Brain microvascular endothelial cell (primary cell): ENCODE measurements around the gene TNFAIP1.

Experiments
- DNase-seq: peaks from one replicate; pipeline ENCODE4 v3.0.0-alpha.2; 2020
- H3K27ac ChIP-seq: fragments of 250-450 bp; sonication (Bioruptor Pico); 2 replicates; pipeline ENCODE4 v1.5.1; 2020; ENCODE audit warnings: mild to moderate bottlenecking, moderate library complexity
- H3K27me3 ChIP-seq: fragments of 250-450 bp; sonication (Bioruptor Pico); replicated peaks from 2 replicates; pipeline ENCODE4 v1.5.1; 2020; ENCODE audit warnings: mild to moderate bottlenecking
- H3K36me3 ChIP-seq: fragments of 250-450 bp; sonication (Bioruptor Pico); replicated peaks from 2 replicates; pipeline ENCODE4 v1.5.1; 2020; ENCODE audit warnings: mild to moderate bottlenecking
- H3K4me3 ChIP-seq: 2 replicates; pipeline ENCODE4 v1.5.1; 2011; ENCODE audit warnings: low read depth, mild to moderate bottlenecking, control low read depth, low read length, moderate library complexity
- in situ Hi-C: cut with HindIII; loops from 2 replicates; pipeline ENCODE4 v1.10.0; 2017; ENCODE audit warnings: low sequenced_read_pairs, low pct_ligation_motif_present
- TF ChIP-seq, protein P1 (sequence below): IDR thresholded peaks from 2 replicates; pipeline ENCODE4 v1.5.1; 2011; ENCODE audit warnings: low read depth, mild to moderate bottlenecking, moderate library complexity, low read length, control low read depth, inconsistent platforms; ENCODE audit errors: missing control alignments

The TNFAIP1 gene

DNA sequence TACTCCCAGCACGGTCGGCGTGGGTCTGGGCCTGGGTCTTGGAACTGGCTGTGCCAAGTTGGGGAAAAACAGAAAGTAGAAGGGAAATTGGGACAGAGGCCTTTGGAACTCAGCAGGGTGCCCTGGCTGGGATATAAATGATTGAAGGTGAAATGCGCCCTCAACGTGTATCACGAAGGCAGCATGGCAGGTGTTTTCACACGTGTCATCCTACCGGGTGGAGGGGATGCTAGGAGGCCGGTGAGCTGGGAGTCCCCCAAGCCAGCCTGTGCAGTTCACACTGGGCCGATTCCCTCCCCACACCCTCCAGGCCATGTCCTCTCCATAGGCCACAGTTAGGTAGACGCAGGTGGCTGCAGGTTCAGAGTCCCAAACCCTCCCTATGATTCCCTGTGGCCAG is 6.0 kb downstream of the TNFAIP1 start:
- no peak overlapping the region for H3K4me3 ChIP-seq
- TF ChIP-seq, protein P1, sequence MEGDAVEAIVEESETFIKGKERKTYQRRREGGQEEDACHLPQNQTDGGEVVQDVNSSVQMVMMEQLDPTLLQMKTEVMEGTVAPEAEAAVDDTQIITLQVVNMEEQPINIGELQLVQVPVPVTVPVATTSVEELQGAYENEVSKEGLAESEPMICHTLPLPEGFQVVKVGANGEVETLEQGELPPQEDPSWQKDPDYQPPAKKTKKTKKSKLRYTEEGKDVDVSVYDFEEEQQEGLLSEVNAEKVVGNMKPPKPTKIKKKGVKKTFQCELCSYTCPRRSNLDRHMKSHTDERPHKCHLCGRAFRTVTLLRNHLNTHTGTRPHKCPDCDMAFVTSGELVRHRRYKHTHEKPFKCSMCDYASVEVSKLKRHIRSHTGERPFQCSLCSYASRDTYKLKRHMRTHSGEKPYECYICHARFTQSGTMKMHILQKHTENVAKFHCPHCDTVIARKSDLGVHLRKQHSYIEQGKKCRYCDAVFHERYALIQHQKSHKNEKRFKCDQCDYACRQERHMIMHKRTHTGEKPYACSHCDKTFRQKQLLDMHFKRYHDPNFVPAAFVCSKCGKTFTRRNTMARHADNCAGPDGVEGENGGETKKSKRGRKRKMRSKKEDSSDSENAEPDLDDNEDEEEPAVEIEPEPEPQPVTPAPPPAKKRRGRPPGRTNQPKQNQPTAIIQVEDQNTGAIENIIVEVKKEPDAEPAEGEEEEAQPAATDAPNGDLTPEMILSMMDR, result no peak
- H3K36me3 ChIP-seq, result peaks cover 59% of the 10 kb centered on the region
- in situ Hi-C loops, result no loop called here
- H3K27ac ChIP-seq, result no peak overlapping the region
- DNase-seq, result no peak
- H3K27me3 ChIP-seq, result no peaks in the 10 kb centered on the region

DNA sequence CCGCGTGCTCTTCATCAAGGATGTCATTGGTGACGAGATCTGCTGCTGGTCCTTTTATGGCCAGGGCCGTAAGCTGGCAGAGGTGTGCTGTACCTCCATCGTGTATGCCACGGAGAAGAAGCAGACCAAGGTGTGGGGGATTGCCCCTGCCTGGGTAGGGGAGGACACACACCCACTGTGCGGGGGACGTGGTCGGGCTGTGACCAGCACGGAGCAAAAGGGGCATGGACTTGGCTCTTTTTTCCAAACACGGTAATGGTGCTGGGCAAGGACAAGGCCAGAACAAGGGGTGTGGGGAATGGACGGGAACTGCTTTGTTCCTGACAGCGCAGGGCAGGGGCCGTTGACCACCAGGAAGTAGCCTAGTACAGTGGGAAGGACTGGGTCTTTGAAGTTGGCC is 6.8 kb downstream of the TNFAIP1 start:
- DNase-seq, result no peak
- TF ChIP-seq, protein P1, result no peak
- H3K27me3 ChIP-seq, result no peaks in the 10 kb centered on the region

DNA sequence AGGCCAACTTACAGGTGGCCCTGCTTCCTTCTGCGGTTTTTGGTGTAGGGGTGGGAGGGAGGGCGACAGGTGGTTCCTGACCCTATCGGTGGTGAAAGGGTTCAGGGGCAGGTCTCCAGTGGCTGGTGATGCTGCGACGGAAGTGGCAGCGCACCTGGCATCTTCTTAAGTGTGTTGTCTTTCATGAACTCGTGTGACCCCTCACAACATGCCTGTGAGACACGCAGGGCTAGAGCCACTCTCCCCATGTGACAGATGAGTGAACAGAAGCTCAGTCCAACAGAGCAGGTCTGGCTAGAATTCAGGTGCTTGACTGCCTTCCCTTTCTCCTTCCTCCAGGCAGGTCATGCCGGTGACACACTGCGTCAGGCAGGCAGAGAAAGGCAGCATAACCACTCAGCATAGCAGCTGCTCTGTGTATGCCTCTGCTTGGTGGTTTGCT is 8.0 kb downstream of the TNFAIP1 start:
- Histone ChIP-seq H3K27ac (no peak overlapping the region), H3K36me3 (peaks cover 67% of the 10 kb centered on the region), H3K27me3 (no peaks in the 10 kb centered on the region), H3K4me3 (no peak overlapping the region)
- TF ChIP-seq, protein P1, result no peak
- no peak for DNase-seq
- in situ Hi-C loops, result no loop called here

More for the DNA sequence above, 6.8 kb downstream of the TNFAIP1 start:
- Histone ChIP-seq H3K4me3 (no peak overlapping the region), H3K27ac (no peak overlapping the region), H3K36me3 (peaks cover 61% of the 10 kb centered on the region)
- in situ Hi-C loops, result no loop called here

DNA sequence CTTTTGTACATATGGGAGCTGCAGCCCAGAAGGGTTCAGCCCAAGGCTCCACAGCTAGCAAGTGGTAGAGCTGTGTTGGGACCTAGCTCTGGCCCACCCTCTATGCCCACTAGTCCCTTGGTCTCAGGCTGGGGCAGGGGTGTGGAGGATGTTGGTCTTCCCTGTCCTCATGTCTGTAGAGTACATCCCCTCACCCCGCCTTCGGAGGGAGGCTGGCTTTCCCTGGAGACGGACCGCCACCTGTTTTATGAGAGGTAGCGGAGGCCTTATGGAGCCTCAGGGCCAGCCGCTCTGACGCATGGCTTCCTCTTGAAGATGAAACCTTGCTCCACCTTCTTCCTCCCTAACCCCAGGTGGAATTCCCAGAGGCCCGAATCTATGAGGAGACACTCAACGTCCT is 8.4 kb downstream of the TNFAIP1 start:
- Histone ChIP-seq H3K36me3 (peaks cover 72% of the 10 kb centered on the region), H3K27me3 (no peaks in the 10 kb centered on the region), H3K4me3 (no peak overlapping the region), H3K27ac (no peak overlapping the region)
- in situ Hi-C loops, result no loop called here
- no peak for DNase-seq
- TF ChIP-seq, protein P1, result no peak

DNA sequence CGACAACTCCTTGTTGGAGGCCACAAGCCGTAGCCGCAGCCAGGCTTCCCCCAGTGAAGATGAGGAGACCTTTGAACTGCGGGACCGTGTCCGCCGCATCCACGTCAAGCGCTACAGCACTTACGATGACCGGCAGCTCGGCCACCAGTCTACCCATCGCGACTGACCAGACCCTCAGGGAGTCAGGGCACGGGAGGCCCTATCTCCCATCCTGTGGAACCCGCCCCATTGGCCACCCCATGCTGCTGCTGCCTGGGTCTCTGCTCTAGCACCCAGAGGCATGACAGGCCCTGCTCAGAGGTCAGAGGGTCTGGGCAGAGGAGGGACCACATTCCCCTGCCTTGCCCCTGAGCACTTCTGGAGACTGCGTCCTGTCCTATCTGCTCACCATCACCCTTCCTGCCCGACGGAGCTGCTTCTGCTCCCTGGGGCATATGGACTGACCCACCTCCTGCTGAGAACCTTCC is 8.9 kb downstream of the TNFAIP1 start:
- Histone ChIP-seq H3K4me3 (no peak overlapping the region), H3K36me3 (peaks cover 72% of the 10 kb centered on the region), H3K27me3 (no peaks in the 10 kb centered on the region), H3K27ac (no peak overlapping the region)
- DNase-seq, result no peak
- in situ Hi-C loops, result no loop called here
- TF ChIP-seq, protein P1, result no peak
